Common myeloid progenitor, CD34-positive (primary cell): Measurements from ENCODE around the gene KLC4.
A peak's percentile ranks its signal among the peaks of the same experiment; 100 is the strongest.

Experiments
- CTCF ChIA-PET: fragments of 350-600 bp; sonication (Branson Sonifier 250); formaldehyde crosslinking; loops from one replicate; lab custom pipeline; 2021; ENCODE audit warnings: antibody characterized with exemption; lab: Charles Lee
- POLR2A ChIA-PET: fragments of 350-600 bp; sonication (Branson Sonifier 250); formaldehyde crosslinking; loops from one replicate; lab custom pipeline; 2021; ENCODE audit warnings: antibody characterized with exemption; lab: Charles Lee
- DNase-seq, 3 donors: peaks; one replicate each; pipeline versions ENCODE4 v3.0.0 to v3.0.0-alpha.2; 2013
- H3K27ac ChIP-seq, 2 experiments: 1 replicate in 1 of 2; 2 replicates in 1 of 2; pipeline ENCODE4 v1.7.0; 2013; ENCODE audit warnings: inconsistent platforms in 2 of 2, low read length in 2 of 2, mild to moderate bottlenecking in 2 of 2, low read depth in 1 of 2, moderate library complexity in 1 of 2; ENCODE audit not compliant: severe bottlenecking in 2 of 2, insufficient read depth in 1 of 2, poor library complexity in 1 of 2
- H3K27me3 ChIP-seq, 5 experiments: replicated peaks in 2 of 5; 1 replicate in 3 of 5; 2 replicates in 2 of 5; pipeline versions ENCODE4 v1.6.1 to v1.7.0; 2013; ENCODE audit warnings: low read length in 4 of 5, mild to moderate bottlenecking in 2 of 5, moderate library complexity in 2 of 5, inconsistent platforms in 1 of 5; ENCODE audit not compliant: insufficient read depth in 5 of 5, control insufficient read depth in 4 of 5
- H3K36me3 ChIP-seq, 4 experiments: 1 replicate in 2 of 4; 2 replicates in 2 of 4; pipeline versions ENCODE4 v1.6.1 to v1.7.0; 2013; ENCODE audit warnings: low read length in 3 of 4, control low read depth in 1 of 4, mild to moderate bottlenecking in 1 of 4; ENCODE audit not compliant: control insufficient read depth in 4 of 4, insufficient read depth in 4 of 4
- H3K4me1 ChIP-seq, 4 experiments: 1 replicate in 3 of 4; 2 replicates in 1 of 4; pipeline versions ENCODE4 v1.6.1 to v1.7.1; 2013; ENCODE audit warnings: low read length in 3 of 4, mild to moderate bottlenecking in 3 of 4, control low read depth in 1 of 4, inconsistent platforms in 1 of 4, moderate library complexity in 1 of 4; ENCODE audit not compliant: control insufficient read depth in 4 of 4, insufficient read depth in 4 of 4; ENCODE audit errors: control extremely low read depth in 1 of 4
- H3K4me3 ChIP-seq, 7 experiments: 1 replicate in 4 of 7; 2 replicates in 3 of 7; pipeline versions ENCODE4 v1.5.1 to v1.7.0; 2013; ENCODE audit warnings: mild to moderate bottlenecking in 7 of 7, low read length in 6 of 7, moderate library complexity in 6 of 7, inconsistent platforms in 2 of 7, low read depth in 2 of 7, control low read depth in 1 of 7; ENCODE audit not compliant: insufficient read depth in 4 of 7, control insufficient read depth in 1 of 7; ENCODE audit errors: extremely low read depth in 1 of 7
- H3K9me3 ChIP-seq, 5 experiments: 1 replicate in 4 of 5; 2 replicates in 1 of 5; pipeline versions ENCODE4 v1.6.1 to v1.7.1; 2013; ENCODE audit warnings: low read length in 4 of 5, mild to moderate bottlenecking in 2 of 5, inconsistent platforms in 1 of 5, low read depth in 1 of 5, moderate library complexity in 1 of 5; ENCODE audit not compliant: control insufficient read depth in 4 of 5, insufficient read depth in 2 of 5; ENCODE audit errors: control extremely low read depth in 1 of 5
- WGBS: methylation state at CpG from one replicate; pipeline ENCODE4 v1.1.5; 2013; ENCODE audit not compliant: insufficient coverage; 5-methylcytosine and 5-hydroxymethylcytosine counted together

The KLC4 gene

DNA sequence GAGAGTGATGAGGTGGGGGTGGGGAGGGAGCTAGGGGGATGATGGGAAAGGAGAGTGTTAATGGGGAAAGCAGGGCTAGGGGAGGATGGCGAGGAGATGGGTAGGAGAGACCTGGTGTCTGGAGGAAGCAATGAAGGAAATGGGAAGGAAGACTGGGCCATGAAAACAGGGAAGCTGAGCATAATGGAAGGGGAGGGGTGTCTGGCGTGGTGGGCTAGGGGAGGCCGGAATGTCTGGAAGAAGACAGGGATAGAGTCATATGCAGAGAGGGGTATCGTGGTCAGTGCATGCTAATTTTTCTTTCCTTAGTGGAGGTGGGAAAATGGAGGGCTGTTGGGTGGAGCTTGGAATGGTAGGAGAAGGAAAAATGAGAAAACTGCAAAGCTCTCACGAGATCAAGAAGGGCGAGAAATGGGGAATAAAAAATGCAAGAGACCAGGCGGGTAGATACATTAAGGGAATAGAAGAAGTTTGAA, 45.0 kb upstream of the KLC4 start:
- no peaks in the 10 kb centered on the region for H3K27me3 ChIP-seq
- H3K27ac ChIP-seq = peak overlapping the region; percentile 46 to 87
- H3K9me3 ChIP-seq = no peaks in the 10 kb centered on the region
- H3K4me3 ChIP-seq = peak overlapping the region; percentile 74 to 96 (median 90)
- H3K36me3 ChIP-seq = peaks cover 0 to 56% (median 42%) of the 10 kb centered on the region in 4 experiments
- peaks cover 11 to 40% (median 31%) of the 10 kb centered on the region in 4 experiments for H3K4me1 ChIP-seq
- ChIA-PET CTCF (interaction anchor here (0.6 to 3.5 kb wide), 7 partner anchors 11 to 133 kb away, joined by 3 to 10 read pairs (median 3); partner anchors contain the start of genes CUL7 and PPP2R5D), POLR2A (interaction anchor here (0.6 to 1.0 kb wide), 4 partner anchors 10 to 138 kb away, joined by 3 to 7 read pairs (median 3); partner anchors contain the start of genes CNPY3 and CUL7)
- DNase-seq = no peak
- 0% methylated on average over 7 of the region's 7 CpGs for WGBS

GRCh38 chr6:43016176-43016942, 43.1 kb upstream of the KLC4 start:
- Histone ChIP-seq H3K4me1 (peaks cover 11 to 50% (median 38%) of the 10 kb centered on the region in 4 experiments), H3K4me3 (no peak overlapping the region), H3K27me3 (no peaks in the 10 kb centered on the region), H3K36me3 (peaks cover 0 to 46% (median 33%) of the 10 kb centered on the region in 4 experiments), H3K27ac (peak overlapping the region in 1 of 2 experiments; percentile 63), H3K9me3 (no peaks in the 10 kb centered on the region)
- WGBS = 88% methylated on average over 4 of the region's 7 CpGs
- DNase-seq = no peak
- POLR2A ChIA-PET = no interaction called here
- CTCF ChIA-PET = interaction anchor here (0.7 to 3.5 kb wide), 7 partner anchors 9 to 135 kb away, joined by 3 to 8 read pairs (median 4); no protein-coding TSS in a partner anchor

DNA sequence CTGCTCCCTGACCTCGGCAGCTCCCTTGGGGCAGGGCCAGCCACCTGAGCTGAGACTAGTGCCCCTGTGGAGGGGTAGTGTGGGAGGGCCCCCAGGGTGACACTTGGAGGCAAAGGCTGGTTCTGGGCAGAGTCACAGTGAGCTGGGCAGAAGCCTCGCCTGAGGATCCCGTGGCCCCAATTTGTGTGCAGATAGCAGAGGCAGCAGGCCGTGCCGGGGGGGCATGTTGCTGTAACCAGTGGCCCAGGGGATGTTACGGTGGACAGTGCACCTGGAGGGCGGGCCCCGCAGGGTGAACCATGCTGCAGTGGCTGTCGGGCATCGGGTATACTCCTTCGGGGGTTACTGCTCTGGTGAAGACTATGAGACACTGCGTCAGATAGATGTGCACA, 42.5 kb upstream of the KLC4 start:
- H3K4me3 ChIP-seq = peak overlapping the region in 1 of 7 experiments; percentile 7

GRCh38 chr6:43019152-43019551, 40.3 kb upstream of the KLC4 start:
- Histone ChIP-seq H3K27me3 (no peaks in the 10 kb centered on the region), H3K4me1 (peaks cover 5 to 40% (median 34%) of the 10 kb centered on the region in 4 experiments), H3K4me3 (no peak overlapping the region), H3K9me3 (no peaks in the 10 kb centered on the region), H3K27ac (peak overlapping the region in 1 of 2 experiments; percentile 20), H3K36me3 (peaks cover 0 to 39% (median 29%) of the 10 kb centered on the region in 4 experiments)
- no peak for DNase-seq
- WGBS = no CpG with 5 or more reads among the region's 2 CpGs
- CTCF ChIA-PET = interaction anchor here (1.0 kb wide), 2 partner anchors 14 to 16 kb away, joined by 3 read pairs; no protein-coding TSS in a partner anchor
- POLR2A ChIA-PET = no interaction called here

More for the DNA sequence above, 42.5 kb upstream of the KLC4 start:
- Histone ChIP-seq H3K27ac (peak overlapping the region in 1 of 2 experiments; percentile 63), H3K27me3 (no peaks in the 10 kb centered on the region), H3K4me1 (peaks cover 11 to 48% (median 38%) of the 10 kb centered on the region in 4 experiments), H3K36me3 (peaks cover 0 to 40% (median 30%) of the 10 kb centered on the region in 4 experiments), H3K9me3 (no peaks in the 10 kb centered on the region)
- ChIA-PET POLR2A (no interaction called here), CTCF (interaction anchor here (0.7 to 3.5 kb wide), 4 partner anchors 8 to 46 kb away, joined by 3 to 8 read pairs (median 4); no protein-coding TSS in a partner anchor)
- DNase-seq = no peak
- 94% methylated on average over 12 of the region's 12 CpGs for WGBS

GRCh38 chr6:43020052-43020705, 39.3 kb upstream of the KLC4 start:
- no peaks in the 10 kb centered on the region for H3K27me3 ChIP-seq
- 100% methylated on average over 2 of the region's 3 CpGs for WGBS
- ChIA-PET POLR2A (interaction anchor here (0.5 kb wide), 1 partner anchor 105 kb away, joined by 3 read pairs; no protein-coding TSS in a partner anchor), CTCF (interaction anchor here (0.7 to 2.0 kb wide), 4 partner anchors 9 to 124 kb away, joined by 3 to 5 read pairs (median 3); partner anchors contain the start of gene PEX6)
- H3K4me3 ChIP-seq = no peak overlapping the region
- H3K27ac ChIP-seq = peak overlapping the region in 1 of 2 experiments; percentile 81
- H3K36me3 ChIP-seq = peaks cover 4 to 49% (median 34%) of the 10 kb centered on the region in 4 experiments
- H3K9me3 ChIP-seq = no peaks in the 10 kb centered on the region
- H3K4me1 ChIP-seq = peaks cover 0 to 32% (median 27%) of the 10 kb centered on the region in 4 experiments
- DNase-seq = no peak

- H3K9me3 ChIP-seq = no peaks in the 10 kb centered on the region
- H3K4me3 ChIP-seq = peak overlapping the region; percentile 89 to 100 (median 95)
- no peak for DNase-seq
- H3K36me3 ChIP-seq = peaks cover 4 to 53% (median 37%) of the 10 kb centered on the region in 4 experiments
- peaks cover 0 to 25% (median 23%) of the 10 kb centered on the region in 4 experiments for H3K4me1 ChIP-seq
- ChIA-PET POLR2A (interaction anchor here (0.5 kb wide), 1 partner anchor 106 kb away, joined by 3 read pairs; no protein-coding TSS in a partner anchor), CTCF (interaction anchor here (0.7 to 2.0 kb wide), 4 partner anchors 9 to 123 kb away, joined by 3 to 5 read pairs (median 3); partner anchors contain the start of gene PEX6)
- WGBS = 100% methylated on average over 1 of the region's 5 CpGs
- H3K27me3 ChIP-seq = no peaks in the 10 kb centered on the region
- H3K27ac ChIP-seq = peak overlapping the region in 1 of 2 experiments; percentile 81
Measured at GRCh38 chr6:43020847-43021246, 38.6 kb upstream of the KLC4 start.
